Muscle of back (tissue), 13 donors: ENCODE measurements around the gene HOXB9. TPM values are rescaled to one million over a fixed set of nuclear protein-coding genes. Genes with fewer than 3 reads are reported as not detected.

Source experiments
- DNase-seq, 3 donors: peaks; one replicate each; pipeline versions ENCODE4 v3.0.0 to v3.0.0-alpha.2; 2013
- long read RNA-seq, 9 donors: transcript quantifications; one replicate each; lab custom pipeline, GENCODE V29; 2026
- polyA plus RNA-seq, 10 donors: library from polyadenylated mRNA; unstranded; fragments of 120-200 nt; gene quantifications; one replicate each; pipeline ENCODE4 v1.2.1, GENCODE V29; 2013; ENCODE audit not compliant: insufficient read length in 10 of 10

The HOXB9 gene
- 1 to 10 TPM in 1 of 10 donors, under 1 TPM in 9; 0.09 to 1.3 (median 0.43) TPM for polyA plus RNA-seq
- long read RNA-seq, donor 1 = 0 reads
- long read RNA-seq, donor 2, partial matches to known transcripts = 0 of 2 reads
- long read RNA-seq, donor 2, other reads (novel, unspliced or antisense) = 0 of 2 reads
- long read RNA-seq, donor 3 = 0 reads
- long read RNA-seq, donor 4 = 0 reads
- long read RNA-seq, donor 5, partial matches to known transcripts = 0 of 1 reads
- long read RNA-seq, donor 5, other reads (novel, unspliced or antisense) = 0 of 1 reads
- long read RNA-seq, donor 6 = 0 reads
- long read RNA-seq, donor 7, partial matches to known transcripts = 0 of 1 reads
- long read RNA-seq, donor 7, other reads (novel, unspliced or antisense) = 0 of 1 reads
- long read RNA-seq, donor 8 = 0 reads
- long read RNA-seq, donor 9 = 0 reads

- no peak for DNase-seq
These were observed at the start of gene HOXB9 for GRCh38 chr17:48626245-48627117. Gene HOXB9, minus strand, starts transcription at chr17:48626358. Its CDS starts 89 bp downstream, at chr17:48626269.

GRCh38 chr17:48672340-48672739, 46.2 kb upstream of the HOXB9 start:
- DNase-seq = no peak

- DNase-seq = peak; percentile 68 to 90 (median 87)
These were observed 45.6 kb upstream of the HOXB9 start for GRCh38 chr17:48671697-48672171.

- DNase-seq = no peak
These were observed 37.2 kb upstream of the HOXB9 start for GRCh38 chr17:48663134-48663924.

- no peak for DNase-seq
These were observed 29.8 kb upstream of the HOXB9 start for GRCh38 chr17:48655913-48656312.

GRCh38 chr17:48649741-48650140, 23.6 kb upstream of the HOXB9 start:
- no peak for DNase-seq

- DNase-seq = no peak
These were observed 21.7 kb upstream of the HOXB9 start for GRCh38 chr17:48647963-48648245.

- DNase-seq = no peak
These were observed 21.2 kb upstream of the HOXB9 start for GRCh38 chr17:48647103-48647962.

GRCh38 chr17:48646183-48647102, 20.3 kb upstream of the HOXB9 start:
- peak in 1 of 3 donors; percentile 20 for DNase-seq

GRCh38 chr17:48645639-48646182, 19.6 kb upstream of the HOXB9 start:
- DNase-seq = no peak

- no peak for DNase-seq
These were observed 18.9 kb upstream of the HOXB9 start for GRCh38 chr17:48644910-48645557.

- DNase-seq = no peak
These were observed 18.0 kb upstream of the HOXB9 start for GRCh38 chr17:48644159-48644558.

- DNase-seq = no peak
These were observed 17.5 kb upstream of the HOXB9 start for GRCh38 chr17:48643697-48644012.

GRCh38 chr17:48642843-48643696, 16.9 kb upstream of the HOXB9 start:
- DNase-seq = no peak

- no peak for DNase-seq
These were observed 16.1 kb upstream of the HOXB9 start for GRCh38 chr17:48642059-48642842.

- DNase-seq = no peak
These were observed 15.4 kb upstream of the HOXB9 start for GRCh38 chr17:48641541-48642058.

GRCh38 chr17:48640858-48641180, 14.7 kb upstream of the HOXB9 start:
- DNase-seq = no peak
